Brain microvascular endothelial cell (primary cell): ENCODE measurements around the gene ANKFY1.

Source experiments
- DNase-seq: peaks from one replicate; pipeline ENCODE4 v3.0.0-alpha.2; 2020
- H3K27ac ChIP-seq: fragments of 250-450 bp; sonication (Bioruptor Pico); 2 replicates; pipeline ENCODE4 v1.5.1; 2020; ENCODE audit warnings: mild to moderate bottlenecking, moderate library complexity
- H3K27me3 ChIP-seq: fragments of 250-450 bp; sonication (Bioruptor Pico); replicated peaks from 2 replicates; pipeline ENCODE4 v1.5.1; 2020; ENCODE audit warnings: mild to moderate bottlenecking
- H3K36me3 ChIP-seq: fragments of 250-450 bp; sonication (Bioruptor Pico); replicated peaks from 2 replicates; pipeline ENCODE4 v1.5.1; 2020; ENCODE audit warnings: mild to moderate bottlenecking
- H3K4me3 ChIP-seq: 2 replicates; pipeline ENCODE4 v1.5.1; 2011; ENCODE audit warnings: low read depth, mild to moderate bottlenecking, control low read depth, low read length, moderate library complexity
- CTCF ChIP-seq: IDR thresholded peaks from 2 replicates; pipeline ENCODE4 v1.5.1; 2011; ENCODE audit warnings: low read depth, mild to moderate bottlenecking, moderate library complexity, low read length, control low read depth, inconsistent platforms; ENCODE audit errors: missing control alignments
- in situ Hi-C: cut with HindIII; loops from 2 replicates; pipeline ENCODE4 v1.10.0; 2017; ENCODE audit warnings: low sequenced_read_pairs, low pct_ligation_motif_present

Gene ANKFY1

GRCh38 chr17:4189280-4189679 lies 74.5 kb downstream of the ANKFY1 start:
- no peak overlapping the region for H3K4me3 ChIP-seq
- DNase-seq, result no peak
- H3K27me3 ChIP-seq, result no peaks in the 10 kb centered on the region
- in situ Hi-C loops, result no loop called here
- H3K36me3 ChIP-seq, result peaks cover 23% of the 10 kb centered on the region
- no peak for TF ChIP-seq CTCF
- H3K27ac ChIP-seq, result no peak overlapping the region

DNA sequence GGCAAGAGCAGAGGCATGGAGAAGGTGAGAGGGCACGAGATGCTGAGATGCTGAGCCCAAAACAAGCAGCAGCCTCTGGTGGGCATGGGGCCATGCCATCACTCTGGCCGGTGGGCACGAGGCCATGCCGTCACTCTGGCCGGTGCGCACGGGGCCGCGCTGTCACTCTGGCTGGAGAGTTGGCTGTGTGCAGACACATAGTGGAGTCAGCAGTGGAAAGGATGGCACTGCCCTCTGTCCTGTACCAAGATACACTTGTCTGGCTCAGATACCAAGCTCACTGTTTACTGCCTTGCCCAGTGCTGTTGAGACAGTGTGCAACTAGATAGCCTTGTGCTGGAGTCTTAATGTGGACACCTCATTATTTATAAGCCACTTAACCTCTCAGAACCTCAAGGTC lies 75.7 kb downstream of the ANKFY1 start:
- Histone ChIP-seq H3K27ac (no peak overlapping the region), H3K4me3 (no peak overlapping the region), H3K36me3 (peaks cover 34% of the 10 kb centered on the region), H3K27me3 (no peaks in the 10 kb centered on the region)
- DNase-seq, result no peak
- in situ Hi-C loops, result no loop called here
- TF ChIP-seq CTCF, result no peak

DNA sequence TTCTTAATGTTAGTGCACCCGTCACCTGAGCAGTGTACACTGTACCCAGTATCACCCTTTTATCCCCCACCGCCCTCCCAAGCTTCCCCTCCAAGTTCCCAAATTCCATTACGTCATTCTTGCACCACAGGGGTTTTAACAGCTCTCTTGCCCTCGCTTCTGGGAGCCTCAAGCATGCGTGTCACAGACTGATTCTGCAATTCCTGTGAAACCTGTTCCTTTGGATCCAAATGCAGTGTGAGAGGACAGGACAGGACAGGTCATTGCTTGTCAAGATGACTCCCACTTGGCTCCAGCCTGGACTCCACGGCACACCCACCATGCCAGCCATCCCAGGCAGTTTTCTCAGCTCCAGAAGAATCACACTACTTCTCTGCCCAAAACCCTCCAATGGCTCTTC lies 76.7 kb downstream of the ANKFY1 start:
- in situ Hi-C loops, result no loop called here
- no peak for DNase-seq
- Histone ChIP-seq H3K36me3 (peaks cover 39% of the 10 kb centered on the region), H3K27ac (no peak overlapping the region), H3K4me3 (no peak overlapping the region), H3K27me3 (no peaks in the 10 kb centered on the region)
- TF ChIP-seq CTCF, result no peak

GRCh38 chr17:4186357-4186881 lies 77.4 kb downstream of the ANKFY1 start:
- in situ Hi-C loops, result no loop called here
- H3K36me3 ChIP-seq, result peaks cover 46% of the 10 kb centered on the region
- TF ChIP-seq CTCF, result no peak
- no peak for DNase-seq
- no peak overlapping the region for H3K4me3 ChIP-seq
- H3K27ac ChIP-seq, result no peak overlapping the region
- no peaks in the 10 kb centered on the region for H3K27me3 ChIP-seq

GRCh38 chr17:4185656-4186055 lies 78.1 kb downstream of the ANKFY1 start:
- TF ChIP-seq CTCF, result no peak
- in situ Hi-C loops, result no loop called here
- no peak overlapping the region for H3K27ac ChIP-seq
- DNase-seq, result no peak
- no peak overlapping the region for H3K4me3 ChIP-seq
- no peaks in the 10 kb centered on the region for H3K27me3 ChIP-seq
- peaks cover 51% of the 10 kb centered on the region for H3K36me3 ChIP-seq

DNA sequence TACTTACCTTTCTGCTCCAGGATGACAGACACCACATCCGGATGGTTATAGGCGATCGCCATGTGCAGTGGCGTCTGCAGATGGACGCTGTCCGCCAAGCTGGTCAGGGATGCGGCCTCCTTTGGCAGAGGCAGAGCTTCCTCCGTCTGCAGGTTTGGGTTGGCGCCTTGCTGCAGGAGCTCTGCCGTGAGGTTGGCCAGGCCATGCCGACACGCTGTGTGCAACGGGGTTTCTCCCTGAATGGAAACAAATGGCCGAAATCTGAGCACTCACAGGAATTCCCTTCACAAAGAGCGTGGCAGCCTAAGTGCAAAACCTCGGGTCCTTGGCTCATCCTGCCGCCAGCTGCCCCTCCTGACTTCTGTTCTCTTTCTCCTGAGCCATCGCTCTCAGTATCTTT lies 79.0 kb downstream of the ANKFY1 start:
- in situ Hi-C loops, result no loop called here
- Histone ChIP-seq H3K36me3 (peaks cover 56% of the 10 kb centered on the region), H3K27ac (no peak overlapping the region), H3K4me3 (no peak overlapping the region), H3K27me3 (no peaks in the 10 kb centered on the region)
- TF ChIP-seq CTCF, result no peak
- DNase-seq, result no peak
